Effector memory CD4-positive, alpha-beta T cell (primary cell): ENCODE data around the gene SH2D3C.

Source experiments
- DNase-seq, 3 donors: peaks; one replicate each; pipeline ENCODE4 v3.0.0-alpha.2; 2020
- H3K27ac ChIP-seq: 2 replicates; pipeline ENCODE4 v1.7.0; 2013; ENCODE audit warnings: mild to moderate bottlenecking, low read length, moderate library complexity; ENCODE audit not compliant: insufficient read depth, poor library complexity, severe bottlenecking
- H3K27me3 ChIP-seq: replicated peaks from 2 replicates; pipeline ENCODE4 v1.7.0; 2013; ENCODE audit warnings: mild to moderate bottlenecking, low read length; ENCODE audit not compliant: insufficient read depth, control insufficient read depth, poor library complexity, severe bottlenecking
- H3K36me3 ChIP-seq: 2 replicates; pipeline ENCODE4 v1.7.0; 2013; ENCODE audit warnings: mild to moderate bottlenecking, low read length, moderate library complexity; ENCODE audit not compliant: control insufficient read depth, insufficient read depth
- H3K4me1 ChIP-seq: 2 replicates; pipeline ENCODE4 v1.7.0; 2013; ENCODE audit warnings: low read length, mild to moderate bottlenecking; ENCODE audit not compliant: control insufficient read depth, insufficient read depth, poor library complexity, severe bottlenecking
- H3K4me3 ChIP-seq: 2 replicates; pipeline ENCODE4 v1.7.0; 2013; ENCODE audit warnings: low read length, low read depth, mild to moderate bottlenecking; ENCODE audit not compliant: insufficient read depth, poor library complexity, severe bottlenecking
- H3K9me3 ChIP-seq: 2 replicates; pipeline ENCODE4 v1.7.0; 2013; ENCODE audit warnings: mild to moderate bottlenecking, low read length, moderate library complexity; ENCODE audit not compliant: control insufficient read depth
- total RNA-seq, 3 donors: gene quantifications; one replicate each; lab custom pipeline; 2026; lab: John Stamatoyannopoulos, UW

The SH2D3C gene
- 29.9 to 52.5 (median 41.6) reads per million in 3 donors for total RNA-seq

- no peak for DNase-seq
- H3K27ac ChIP-seq = peak within 1 kb of the TSS; percentile 90
Observed at GRCh38 chr9:127778280-127779135, at the start of gene SH2D3C. Gene SH2D3C, minus strand, starts transcription at chr9:127778666. Its CDS starts 39 bp downstream, at chr9:127778627.

GRCh38 chr9:127826253-127826913, 47.9 kb upstream of the SH2D3C start:
- Histone ChIP-seq H3K27ac (no peak overlapping the region), H3K4me3 (no peak overlapping the region), H3K9me3 (no peaks in the 10 kb centered on the region), H3K36me3 (no peaks in the 10 kb centered on the region), H3K27me3 (no peaks in the 10 kb centered on the region), H3K4me1 (no peaks in the 10 kb centered on the region)
- no peak for DNase-seq

More at GRCh38 chr9:127778280-127779135, at the start of gene SH2D3C:
- peaks cover 50% of the 10 kb centered on the region for H3K4me1 ChIP-seq
- H3K27me3 ChIP-seq = no peaks in the 10 kb centered on the region
- peaks cover 11% of the 10 kb centered on the region for H3K36me3 ChIP-seq
- no peaks in the 10 kb centered on the region for H3K9me3 ChIP-seq
- H3K4me3 ChIP-seq = peak within 1 kb of the TSS; percentile 74

- no peak for DNase-seq
Observed at GRCh38 chr9:127825319-127826051, 47.0 kb upstream of the SH2D3C start.

GRCh38 chr9:127822108-127822507, 43.6 kb upstream of the SH2D3C start:
- DNase-seq = no peak
- no peak overlapping the region for H3K27ac ChIP-seq
- H3K4me1 ChIP-seq = no peaks in the 10 kb centered on the region
- no peaks in the 10 kb centered on the region for H3K36me3 ChIP-seq
- no peaks in the 10 kb centered on the region for H3K27me3 ChIP-seq
- H3K4me3 ChIP-seq = no peak overlapping the region
- H3K9me3 ChIP-seq = no peaks in the 10 kb centered on the region

More at GRCh38 chr9:127825319-127826051, 47.0 kb upstream of the SH2D3C start:
- H3K36me3 ChIP-seq = no peaks in the 10 kb centered on the region
- H3K4me3 ChIP-seq = no peak overlapping the region
- no peaks in the 10 kb centered on the region for H3K27me3 ChIP-seq
- H3K9me3 ChIP-seq = no peaks in the 10 kb centered on the region
- no peaks in the 10 kb centered on the region for H3K4me1 ChIP-seq
- H3K27ac ChIP-seq = no peak overlapping the region

GRCh38 chr9:127818574-127818973, 40.1 kb upstream of the SH2D3C start:
- no peaks in the 10 kb centered on the region for H3K4me1 ChIP-seq
- no peak for DNase-seq
- H3K36me3 ChIP-seq = peaks cover 31% of the 10 kb centered on the region

GRCh38 chr9:127817881-127818434, 39.5 kb upstream of the SH2D3C start:
- no peak for DNase-seq
- no peak overlapping the region for H3K4me3 ChIP-seq
- H3K27ac ChIP-seq = no peak overlapping the region
- no peaks in the 10 kb centered on the region for H3K4me1 ChIP-seq
- H3K9me3 ChIP-seq = no peaks in the 10 kb centered on the region
- H3K36me3 ChIP-seq = peaks cover 37% of the 10 kb centered on the region
- H3K27me3 ChIP-seq = no peaks in the 10 kb centered on the region

More at GRCh38 chr9:127818574-127818973, 40.1 kb upstream of the SH2D3C start:
- Histone ChIP-seq H3K4me3 (no peak overlapping the region), H3K9me3 (no peaks in the 10 kb centered on the region), H3K27ac (no peak overlapping the region), H3K27me3 (no peaks in the 10 kb centered on the region)

GRCh38 chr9:127816728-127817127, 38.3 kb upstream of the SH2D3C start:
- Histone ChIP-seq H3K27ac (no peak overlapping the region), H3K4me1 (no peaks in the 10 kb centered on the region), H3K36me3 (peaks cover 45% of the 10 kb centered on the region), H3K4me3 (no peak overlapping the region), H3K27me3 (no peaks in the 10 kb centered on the region), H3K9me3 (no peaks in the 10 kb centered on the region)
- DNase-seq = no peak

GRCh38 chr9:127816362-127816725, 37.9 kb upstream of the SH2D3C start:
- no peak for DNase-seq
- H3K27ac ChIP-seq = no peak overlapping the region
- H3K36me3 ChIP-seq = peaks cover 47% of the 10 kb centered on the region
- no peaks in the 10 kb centered on the region for H3K9me3 ChIP-seq
- H3K27me3 ChIP-seq = no peaks in the 10 kb centered on the region
- no peak overlapping the region for H3K4me3 ChIP-seq
- no peaks in the 10 kb centered on the region for H3K4me1 ChIP-seq

GRCh38 chr9:127815512-127816361, 37.3 kb upstream of the SH2D3C start:
- peaks cover 47% of the 10 kb centered on the region for H3K36me3 ChIP-seq
- no peaks in the 10 kb centered on the region for H3K27me3 ChIP-seq
- no peak for DNase-seq
- no peak overlapping the region for H3K27ac ChIP-seq
- H3K4me1 ChIP-seq = no peaks in the 10 kb centered on the region
- no peak overlapping the region for H3K4me3 ChIP-seq
- H3K9me3 ChIP-seq = no peaks in the 10 kb centered on the region
